ENCODE data around the gene CSF2RB.

The CSF2RB gene

GRCh38 chr22:36928786-36929535 lies 15.5 kb downstream of the CSF2RB start:
- DNase-seq (ENCODE audit: low read depth, low spot score), result no peak
- H3K4me3 ChIP-seq (ENCODE audit: low read depth, low read length), result no peak overlapping the region
- no peak for TF ChIP-seq CTCF (IDR thresholded peaks at IDR 0.05; ENCODE audit: low read depth, low read length)
- in situ Hi-C loops (cut with HindIII; ENCODE audit: low sequenced_read_pairs), result no loop called here

GRCh38 chr22:36929621-36930020 lies 16.2 kb downstream of the CSF2RB start:
- no peak overlapping the region for H3K4me3 ChIP-seq (ENCODE audit: low read depth, low read length)
- in situ Hi-C loops (cut with HindIII; ENCODE audit: low sequenced_read_pairs), result no loop called here
- no peak for DNase-seq (ENCODE audit: low read depth, low spot score)
- TF ChIP-seq CTCF (IDR thresholded peaks at IDR 0.05; ENCODE audit: low read depth, low read length), result no peak

DNA sequence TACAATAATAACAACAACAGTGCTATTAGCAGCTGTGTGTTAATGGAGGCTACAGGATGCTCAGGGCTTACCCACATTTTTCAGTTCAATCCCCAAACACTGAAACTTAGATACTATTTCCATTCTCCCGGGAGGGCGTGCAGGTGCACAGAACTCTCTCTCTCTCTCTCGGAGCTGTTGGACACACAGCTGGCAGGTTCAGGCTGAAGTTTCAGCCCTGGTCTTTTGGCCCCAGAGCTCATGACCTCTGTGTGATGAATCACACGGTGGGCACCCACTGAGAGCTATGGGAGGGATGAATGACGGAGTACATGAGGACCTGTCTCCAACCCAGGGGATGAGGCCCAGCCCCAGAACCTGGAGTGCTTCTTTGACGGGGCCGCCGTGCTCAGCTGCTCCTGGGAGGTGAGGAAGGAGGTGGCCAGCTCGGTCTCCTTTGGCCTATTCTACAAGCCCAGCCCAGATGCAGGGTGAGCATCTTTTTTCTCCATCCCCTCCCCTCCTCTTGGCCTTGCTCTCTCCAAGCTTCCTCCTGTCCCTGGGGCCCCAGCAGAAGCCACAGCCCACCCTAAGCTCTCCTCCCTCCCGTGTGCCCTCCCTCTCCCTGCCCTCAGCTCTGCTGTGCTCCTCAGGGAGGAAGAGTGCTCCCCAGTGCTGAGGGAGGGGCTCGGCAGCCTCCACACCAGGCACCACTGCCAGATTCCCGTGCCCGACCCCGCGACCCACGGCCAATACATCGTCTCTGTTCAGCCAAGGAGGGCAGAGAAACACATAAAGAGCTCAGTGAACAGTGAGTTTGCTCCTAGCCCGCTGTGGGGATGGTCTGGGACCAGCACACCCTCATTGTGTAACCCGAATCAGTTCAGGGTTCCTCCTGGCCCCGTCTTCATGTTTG lies 16.9 kb downstream of the CSF2RB start:
- TF ChIP-seq CTCF (IDR thresholded peaks at IDR 0.05; ENCODE audit: low read depth, low read length), result no peak
- DNase-seq (ENCODE audit: low read depth, low spot score), result no peak
- in situ Hi-C loops (cut with HindIII; ENCODE audit: low sequenced_read_pairs), result no loop called here

GRCh38 chr22:36931446-36931845 lies 18.0 kb downstream of the CSF2RB start:
- DNase-seq (ENCODE audit: low read depth, low spot score), result no peak
- H3K4me3 ChIP-seq (ENCODE audit: low read depth, low read length), result no peak overlapping the region
- TF ChIP-seq CTCF (IDR thresholded peaks at IDR 0.05; ENCODE audit: low read depth, low read length), result no peak
- in situ Hi-C loops (cut with HindIII; ENCODE audit: low sequenced_read_pairs), result no loop called here

More for the DNA sequence above, 16.9 kb downstream of the CSF2RB start:
- no peak overlapping the region for H3K4me3 ChIP-seq (ENCODE audit: low read depth, low read length)

DNA sequence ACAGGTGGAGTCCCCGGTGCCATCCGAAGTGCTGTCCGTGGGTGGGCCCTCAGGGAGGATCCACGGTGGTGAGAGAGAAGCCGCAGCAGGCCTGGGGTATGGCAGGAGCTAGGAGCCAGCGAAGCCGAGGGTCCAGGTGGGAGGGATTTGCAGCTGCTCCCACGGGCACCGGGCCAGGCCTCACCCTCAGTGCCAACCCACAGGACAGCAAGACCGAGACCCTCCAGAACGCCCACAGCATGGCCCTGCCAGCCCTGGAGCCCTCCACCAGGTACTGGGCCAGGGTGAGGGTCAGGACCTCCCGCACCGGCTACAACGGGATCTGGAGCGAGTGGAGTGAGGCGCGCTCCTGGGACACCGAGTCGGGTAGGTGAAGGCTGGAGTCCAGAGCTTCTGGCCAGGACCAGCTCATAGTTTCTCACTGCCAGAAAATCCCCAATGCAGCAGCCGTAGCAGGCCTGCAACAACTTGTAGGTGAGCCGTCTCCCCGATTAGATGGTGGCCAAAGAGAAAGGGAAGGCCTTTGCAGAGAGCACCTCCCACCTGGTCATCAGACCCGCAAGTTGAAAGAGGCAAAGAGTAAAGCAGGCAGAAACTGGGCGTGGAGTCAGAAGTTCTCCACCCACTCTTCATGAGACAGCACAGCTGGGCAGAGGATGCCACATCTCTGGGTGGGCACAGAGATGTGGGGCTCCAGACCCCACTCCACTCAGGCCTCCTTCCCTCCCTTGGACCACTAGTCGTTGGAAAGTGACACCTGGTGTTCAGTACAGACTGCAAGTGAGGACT lies 20.4 kb downstream of the CSF2RB start:
- H3K4me3 ChIP-seq (ENCODE audit: low read depth, low read length), result no peak overlapping the region
- no peak for TF ChIP-seq CTCF (IDR thresholded peaks at IDR 0.05; ENCODE audit: low read depth, low read length)
- DNase-seq (ENCODE audit: low read depth, low spot score), result no peak
- in situ Hi-C loops (cut with HindIII; ENCODE audit: low sequenced_read_pairs), result no loop called here
